Trophoblast cell (in vitro differentiated cells and primary cell): ENCODE measurements around the gene NBEAL2.

Experiments used
- DNase-seq, 2 donors: peaks; one replicate each; pipeline ENCODE4 v3.0.0-alpha.2; 2016
- H2AFZ ChIP-seq: 2 replicates; pipeline ENCODE4 v1.6.1; 2013; ENCODE audit warnings: low read length, moderate library complexity, mild to moderate bottlenecking; ENCODE audit not compliant: insufficient read depth, poor library complexity
- H2AK5ac ChIP-seq: 2 replicates; pipeline ENCODE4 v1.6.1; 2013; ENCODE audit warnings: mild to moderate bottlenecking, low read length
- H2BK120ac ChIP-seq: 2 replicates; pipeline ENCODE4 v1.6.1; 2013; ENCODE audit warnings: low read length, mild to moderate bottlenecking, moderate library complexity; ENCODE audit not compliant: insufficient read depth, poor library complexity
- H2BK12ac ChIP-seq: 2 replicates; pipeline ENCODE4 v1.6.1; 2013; ENCODE audit warnings: mild to moderate bottlenecking, low read length, moderate library complexity
- H2BK5ac ChIP-seq: 2 replicates; pipeline ENCODE4 v1.6.1; 2013; ENCODE audit warnings: low read length, low read depth, moderate library complexity, mild to moderate bottlenecking; ENCODE audit not compliant: poor library complexity
- H3K14ac ChIP-seq: 2 replicates; pipeline ENCODE4 v1.6.1; 2013; ENCODE audit warnings: mild to moderate bottlenecking, low read length
- H3K18ac ChIP-seq: 2 replicates; pipeline ENCODE4 v1.6.1; 2013; ENCODE audit warnings: mild to moderate bottlenecking, low read length
- H3K23ac ChIP-seq: 2 replicates; pipeline ENCODE4 v1.6.1; 2013; ENCODE audit warnings: low read length
- H3K27ac ChIP-seq: 2 replicates; pipeline ENCODE4 v1.5.1; 2013; ENCODE audit warnings: low read depth, mild to moderate bottlenecking, inconsistent platforms, low read length, moderate library complexity
- H3K27me3 ChIP-seq: 2 replicates; pipeline ENCODE4 v1.6.1; 2013; ENCODE audit warnings: inconsistent platforms, mild to moderate bottlenecking, low read length, moderate library complexity; ENCODE audit not compliant: insufficient read depth
- H3K36me3 ChIP-seq, 2 experiments: 1 replicate in 1 of 2; 2 replicates in 1 of 2; pipeline ENCODE4 v1.6.1; 2013; ENCODE audit warnings: low read length in 2 of 2, mild to moderate bottlenecking in 2 of 2, moderate library complexity in 1 of 2; ENCODE audit not compliant: insufficient read depth in 2 of 2, control insufficient read depth in 1 of 2
- H3K4ac ChIP-seq: 2 replicates; pipeline ENCODE4 v1.6.1; 2013; ENCODE audit warnings: low read depth, mild to moderate bottlenecking, low read length, moderate library complexity
- H3K4me1 ChIP-seq, 2 experiments: 1 replicate in 1 of 2; 2 replicates in 1 of 2; pipeline ENCODE4 v1.6.1; 2013; ENCODE audit warnings: low read length in 2 of 2, mild to moderate bottlenecking in 2 of 2, moderate library complexity in 1 of 2; ENCODE audit not compliant: insufficient read depth in 2 of 2, control insufficient read depth in 1 of 2
- H3K4me2 ChIP-seq: 2 replicates; pipeline ENCODE4 v1.6.1; 2013; ENCODE audit warnings: inconsistent platforms, mild to moderate bottlenecking, low read length, moderate library complexity
- H3K4me3 ChIP-seq: 2 replicates; pipeline ENCODE4 v1.5.1; 2013; ENCODE audit warnings: mild to moderate bottlenecking, low read depth, low read length, inconsistent platforms
- H3K79me1 ChIP-seq: one replicate; pipeline ENCODE4 v1.6.1; 2013; ENCODE audit warnings: low read length
- H3K79me2 ChIP-seq: 2 replicates; pipeline ENCODE4 v1.6.1; 2013; ENCODE audit warnings: low read length, mild to moderate bottlenecking; ENCODE audit not compliant: control insufficient read depth, insufficient read depth, poor library complexity
- H3K9ac ChIP-seq: 2 replicates; pipeline ENCODE4 v1.6.1; 2013; ENCODE audit warnings: mild to moderate bottlenecking, low read length
- H3K9me3 ChIP-seq: 2 replicates; pipeline ENCODE4 v1.6.1; 2013; ENCODE audit warnings: low read depth, mild to moderate bottlenecking, control low read depth, inconsistent platforms, low read length; ENCODE audit not compliant: insufficient read depth
- H4K12ac ChIP-seq: 2 replicates; pipeline ENCODE4 v1.6.1; 2013; ENCODE audit warnings: low read depth, mild to moderate bottlenecking, low read length, moderate library complexity
- H4K8ac ChIP-seq: 2 replicates; pipeline ENCODE4 v1.6.1; 2013; ENCODE audit warnings: low read depth, mild to moderate bottlenecking, low read length, moderate library complexity
- H4K91ac ChIP-seq: one replicate; pipeline ENCODE4 v1.6.1; 2013; ENCODE audit warnings: low read depth, mild to moderate bottlenecking, low read length, moderate library complexity
- WGBS: extraction: QIAGEN DNeasy Blood & Tissue Kit; methylation state at CpG from one replicate; pipeline ENCODE4 v1.1.7; 2013; ENCODE audit warnings: missing lambda C conversion rate; ENCODE audit not compliant: insufficient read length, insufficient coverage; ENCODE audit errors: extremely low coverage; 5-methylcytosine and 5-hydroxymethylcytosine counted together

NBEAL2 gene

DNA sequence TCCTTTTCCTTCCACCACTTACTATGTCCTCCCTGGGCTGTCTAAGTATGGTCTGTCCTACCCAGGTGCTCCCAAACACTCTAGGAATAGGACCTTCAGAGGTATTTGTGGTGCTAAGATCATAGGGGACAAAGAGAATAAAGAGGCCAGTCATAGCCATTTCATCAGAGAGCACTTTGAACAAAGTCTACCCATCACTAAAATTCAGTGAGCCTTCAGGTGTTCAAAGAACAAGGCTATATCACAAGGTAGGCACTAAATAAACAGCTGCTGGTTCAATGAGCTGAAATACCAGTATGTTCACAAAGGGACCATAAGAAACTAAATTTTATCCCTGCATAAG is 38.8 kb downstream of the NBEAL2 start:
- H3K4me3 ChIP-seq = no peak overlapping the region
- no peak overlapping the region for H4K8ac ChIP-seq
- H3K9me3 ChIP-seq = no peaks in the 10 kb centered on the region
- no peak overlapping the region for H3K14ac ChIP-seq
- no peaks in the 10 kb centered on the region for H3K79me2 ChIP-seq
- H3K27ac ChIP-seq = no peak overlapping the region
- no peak overlapping the region for H2AFZ ChIP-seq
- no peaks in the 10 kb centered on the region for H3K27me3 ChIP-seq
- no peak overlapping the region for H3K4ac ChIP-seq
- no peak overlapping the region for H2BK5ac ChIP-seq
- H2AK5ac ChIP-seq = no peak overlapping the region
- no peak overlapping the region for H3K18ac ChIP-seq
- no peak overlapping the region for H2BK12ac ChIP-seq
- no peaks in the 10 kb centered on the region for H3K4me1 ChIP-seq
- H3K23ac ChIP-seq = no peak overlapping the region
- no peak overlapping the region for H4K12ac ChIP-seq
- H2BK120ac ChIP-seq = no peak overlapping the region
- peaks cover 16 to 38% of the 10 kb centered on the region in 2 experiments for H3K36me3 ChIP-seq
- no peak for DNase-seq
- no peak overlapping the region for H4K91ac ChIP-seq
- H3K4me2 ChIP-seq = no peak overlapping the region
- no peaks in the 10 kb centered on the region for H3K79me1 ChIP-seq
- H3K9ac ChIP-seq = no peak overlapping the region

DNA sequence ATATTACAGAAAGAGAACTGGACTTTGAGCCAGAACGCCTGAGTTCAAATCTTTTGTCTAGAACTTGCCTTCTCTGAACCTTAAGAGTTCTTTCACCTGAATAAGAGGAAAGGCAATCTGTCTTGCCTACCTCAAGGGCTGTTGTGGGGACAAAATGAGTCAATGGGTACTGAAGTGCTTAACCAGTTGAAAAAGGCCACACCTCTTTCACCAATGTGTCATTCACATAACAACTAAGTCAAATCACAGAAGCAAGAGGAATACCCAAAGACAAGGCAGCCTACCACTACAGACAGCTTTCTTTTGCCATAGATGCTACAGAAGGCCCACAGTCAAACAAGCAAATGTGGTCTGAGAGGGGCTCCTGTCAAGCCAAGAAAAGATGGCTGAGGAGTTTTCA is 39.7 kb downstream of the NBEAL2 start:
- Histone ChIP-seq H4K12ac (no peak overlapping the region), H3K23ac (no peak overlapping the region), H2BK5ac (no peak overlapping the region), H3K4me3 (no peak overlapping the region), H3K79me2 (no peaks in the 10 kb centered on the region), H4K91ac (no peak overlapping the region), H2BK120ac (no peak overlapping the region), H3K14ac (no peak overlapping the region), H3K79me1 (no peaks in the 10 kb centered on the region), H3K4me1 (no peaks in the 10 kb centered on the region), H4K8ac (no peak overlapping the region), H3K36me3 (peaks cover 14 to 31% of the 10 kb centered on the region in 2 experiments), H3K27ac (no peak overlapping the region), H3K9ac (no peak overlapping the region), H3K27me3 (no peaks in the 10 kb centered on the region), H3K4ac (no peak overlapping the region), H3K18ac (no peak overlapping the region), H3K9me3 (no peaks in the 10 kb centered on the region), H2AFZ (no peak overlapping the region), H2BK12ac (no peak overlapping the region), H2AK5ac (no peak overlapping the region), H3K4me2 (no peak overlapping the region)
- no peak for DNase-seq
- no CpG with 5 or more reads among the region's 1 CpG for WGBS

DNA sequence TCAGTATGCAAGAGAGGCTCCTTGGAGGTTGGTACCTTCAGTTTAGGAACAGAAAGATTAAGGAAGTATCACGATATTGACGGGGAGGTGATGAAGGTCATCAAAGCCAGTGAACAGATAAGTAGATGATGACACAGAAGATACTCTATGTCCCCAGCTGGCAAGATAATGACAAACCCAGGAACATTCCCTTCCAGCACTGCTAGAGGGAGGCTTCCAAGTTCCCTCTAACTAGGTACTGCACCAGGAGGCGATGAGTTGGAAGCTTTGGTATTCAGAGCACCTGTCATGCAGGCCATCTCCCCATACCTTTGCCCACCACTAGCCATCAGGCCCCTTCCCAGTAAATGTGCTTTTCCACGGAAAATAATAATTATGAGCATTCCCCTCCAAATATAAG is 40.8 kb downstream of the NBEAL2 start:
- Histone ChIP-seq H3K79me1 (no peaks in the 10 kb centered on the region), H3K9ac (no peak overlapping the region), H3K14ac (no peak overlapping the region), H3K4me3 (no peak overlapping the region), H2AFZ (no peak overlapping the region), H3K9me3 (no peaks in the 10 kb centered on the region), H2BK5ac (no peak overlapping the region), H3K4me1 (no peaks in the 10 kb centered on the region), H4K12ac (no peak overlapping the region), H4K8ac (no peak overlapping the region), H2BK12ac (no peak overlapping the region), H3K36me3 (peaks cover 12 to 30% of the 10 kb centered on the region in 2 experiments), H3K27me3 (no peaks in the 10 kb centered on the region), H3K27ac (no peak overlapping the region), H3K79me2 (no peaks in the 10 kb centered on the region), H2AK5ac (no peak overlapping the region), H3K23ac (no peak overlapping the region), H4K91ac (no peak overlapping the region), H3K4me2 (no peak overlapping the region), H3K4ac (no peak overlapping the region), H2BK120ac (no peak overlapping the region), H3K18ac (no peak overlapping the region)
- no CpG with 5 or more reads among the region's 4 CpGs for WGBS
- DNase-seq = no peak

DNA sequence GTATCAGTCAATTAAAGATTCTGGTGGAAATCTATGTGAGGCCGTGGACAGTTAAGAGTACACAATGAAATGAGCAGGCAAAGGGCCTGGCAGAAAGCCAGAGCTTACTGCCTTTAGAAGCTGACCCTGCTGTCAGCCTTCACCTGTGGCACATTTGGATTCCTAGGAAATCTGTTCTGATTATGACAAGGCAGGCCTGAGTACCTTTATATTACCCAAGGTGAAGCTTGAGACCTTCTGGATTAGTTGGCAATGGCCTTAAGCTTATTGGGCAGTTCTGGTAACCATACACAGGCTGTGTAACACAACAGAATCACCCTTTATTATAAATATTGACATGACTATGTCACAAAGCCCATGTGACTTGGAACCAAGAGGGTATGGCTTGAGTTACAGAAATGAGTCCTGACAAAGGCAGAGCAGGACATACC is 43.2 kb downstream of the NBEAL2 start:
- Histone ChIP-seq H2BK12ac (no peak overlapping the region), H3K4me3 (no peak overlapping the region), H4K91ac (no peak overlapping the region), H3K79me2 (no peaks in the 10 kb centered on the region), H2BK5ac (no peak overlapping the region), H3K4me2 (no peak overlapping the region), H3K23ac (no peak overlapping the region), H2BK120ac (no peak overlapping the region), H3K4ac (no peak overlapping the region), H3K4me1 (no peaks in the 10 kb centered on the region), H3K18ac (no peak overlapping the region), H3K9ac (no peak overlapping the region), H3K27ac (no peak overlapping the region), H3K79me1 (no peaks in the 10 kb centered on the region), H3K14ac (no peak overlapping the region), H3K27me3 (no peaks in the 10 kb centered on the region), H2AK5ac (no peak overlapping the region), H4K12ac (no peak overlapping the region), H3K36me3 (peaks cover 2 to 15% of the 10 kb centered on the region in 2 experiments), H2AFZ (no peak overlapping the region), H4K8ac (no peak overlapping the region), H3K9me3 (no peaks in the 10 kb centered on the region)
- no peak for DNase-seq
- WGBS = no CpG with 5 or more reads among the region's 1 CpG

DNA sequence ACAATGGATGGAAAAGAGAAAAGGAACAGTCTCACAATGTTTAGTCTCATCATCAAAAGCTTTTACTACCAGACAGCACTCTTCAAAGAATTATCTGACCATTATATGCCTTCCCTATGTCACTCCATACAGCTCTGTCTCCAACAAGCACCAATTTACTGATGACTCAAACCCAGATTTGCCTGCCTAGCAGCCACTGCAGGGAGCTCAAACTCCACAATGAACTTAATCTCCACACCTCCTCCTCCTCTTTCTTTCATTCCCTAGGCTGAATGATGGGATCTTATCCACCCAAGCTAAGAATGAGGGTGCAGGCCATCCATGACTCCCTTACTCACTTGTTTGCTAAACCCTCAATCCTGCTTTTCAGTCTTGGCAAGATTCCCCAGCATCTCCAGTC is 45.5 kb downstream of the NBEAL2 start:
- no peak overlapping the region for H3K14ac ChIP-seq
- peaks cover 0 to 2% of the 10 kb centered on the region in 2 experiments for H3K36me3 ChIP-seq
- no peak overlapping the region for H4K12ac ChIP-seq
- H3K9ac ChIP-seq = no peak overlapping the region
- no peak overlapping the region for H2BK5ac ChIP-seq
- H4K91ac ChIP-seq = no peak overlapping the region
- H3K79me1 ChIP-seq = no peaks in the 10 kb centered on the region
- H4K8ac ChIP-seq = no peak overlapping the region
- H3K18ac ChIP-seq = no peak overlapping the region
- H3K4ac ChIP-seq = no peak overlapping the region
- H2BK120ac ChIP-seq = no peak overlapping the region
- H2AK5ac ChIP-seq = no peak overlapping the region
- H3K79me2 ChIP-seq = no peaks in the 10 kb centered on the region
- H3K4me2 ChIP-seq = no peak overlapping the region
- H3K23ac ChIP-seq = no peak overlapping the region
- H2AFZ ChIP-seq = no peak overlapping the region
- H3K4me3 ChIP-seq = no peak overlapping the region
- no peaks in the 10 kb centered on the region for H3K9me3 ChIP-seq
- no peak overlapping the region for H2BK12ac ChIP-seq
- H3K27me3 ChIP-seq = no peaks in the 10 kb centered on the region
- no peak overlapping the region for H3K27ac ChIP-seq
- peaks cover 0 to 4% of the 10 kb centered on the region in 2 experiments for H3K4me1 ChIP-seq
- no peak for DNase-seq
